PC-9 (cell line): Measurements from ENCODE around the gene MFSD6. TPM values are rescaled to one million over a fixed set of nuclear protein-coding genes. Genes with fewer than 3 reads are reported as not detected.

Experiments
- BruUV-seq: library from RNA; stranded (reverse); fragments of 400-500 nt; replicated peaks from 2 replicates; lab custom pipeline; 2021; lab: Mats Ljungman, UMichigan
- CTCF ChIA-PET: fragments of 300-600 bp; sonication (Branson Sonifier 250); formaldehyde crosslinking; loops from one replicate; lab custom pipeline; 2022; ENCODE audit warnings: antibody characterized with exemption; lab: Charles Lee
- POLR2A ChIA-PET: fragments of 300-600 bp; sonication (Branson Sonifier 250); formaldehyde crosslinking; loops from one replicate; lab custom pipeline; 2022; ENCODE audit warnings: antibody characterized with exemption; ENCODE audit not compliant: unreplicated experiment; lab: Charles Lee
- DNase-seq, 2 experiments: peaks; one replicate each; pipeline versions ENCODE4 v3.0.0 to v3.0.0-alpha.2; 2015 to 2022; ENCODE audit warnings: mixed read lengths in 1 of 2
- H2AFZ ChIP-seq: fragments of 200-600 bp; sonication (generic); 2 replicates; pipeline ENCODE4 v1.8.1; 2017; ENCODE audit warnings: antibody characterized with exemption
- H3F3A ChIP-seq: fragments of 200-600 bp; sonication (generic); 2 replicates; pipeline ENCODE4 v1.8.1; 2017; ENCODE audit warnings: antibody characterized with exemption, mild to moderate bottlenecking, low read depth; ENCODE audit not compliant: insufficient read depth
- H3K27ac ChIP-seq: fragments of 200-600 bp; sonication (generic); 2 replicates; pipeline ENCODE4 v1.6.1; 2016; ENCODE audit warnings: mixed run types
- H3K27me3 ChIP-seq: fragments of 200-600 bp; sonication (generic); 2 replicates; pipeline ENCODE4 v1.6.1; 2016; ENCODE audit warnings: low read depth, mixed run types; ENCODE audit not compliant: insufficient read depth
- H3K36me3 ChIP-seq: fragments of 200-600 bp; sonication (generic); 2 replicates; pipeline ENCODE4 v1.6.1; 2016; ENCODE audit warnings: low read depth, mixed run types
- H3K4me1 ChIP-seq: fragments of 200-600 bp; sonication (generic); replicated peaks from 2 replicates; pipeline ENCODE4 v1.6.1; 2016; ENCODE audit warnings: mixed run types; ENCODE audit not compliant: insufficient read depth
- H3K4me2 ChIP-seq: fragments of 200-600 bp; sonication (generic); 2 replicates; pipeline ENCODE4 v1.6.1; 2017; ENCODE audit warnings: mixed run types
- H3K4me3 ChIP-seq: fragments of 200-600 bp; sonication (generic); 2 replicates; pipeline ENCODE4 v1.6.1; 2016; ENCODE audit warnings: mixed run types
- H3K79me2 ChIP-seq: fragments of 200-600 bp; sonication (generic); 2 replicates; pipeline ENCODE4 v1.6.1; 2017; ENCODE audit warnings: low read depth, mixed run types
- H3K9me2 ChIP-seq: fragments of 200-600 bp; sonication (generic); 2 replicates; pipeline ENCODE4 v1.8.1; 2017; ENCODE audit warnings: mild to moderate bottlenecking; ENCODE audit not compliant: insufficient read depth
- H3K9me3 ChIP-seq: fragments of 200-600 bp; sonication (generic); 2 replicates; pipeline ENCODE4 v1.8.1; 2016; ENCODE audit warnings: low read depth; ENCODE audit not compliant: insufficient read depth
- H4K20me1 ChIP-seq: fragments of 200-600 bp; sonication (generic); 2 replicates; pipeline ENCODE4 v1.8.1; 2017; ENCODE audit not compliant: insufficient read depth
- CTCF ChIP-seq: fragments of 200-600 bp; sonication (generic); conservative IDR thresholded peaks from 2 replicates; pipeline ENCODE4 v1.6.1; 2017; ENCODE audit warnings: mixed run types, antibody characterized with exemption, mild to moderate bottlenecking, moderate library complexity
- EZH2 ChIP-seq: fragments of 200-600 bp; sonication (generic); IDR thresholded peaks from 2 replicates; pipeline ENCODE4 v1.8.0; 2017; ENCODE audit warnings: antibody characterized with exemption, low read depth
- intact Hi-C: fragments of 100-400 bp; cut with micrococcal nuclease; formaldehyde crosslinking; loops from one replicate; pipeline ENCODE4 v1.10.0; 2022; ENCODE audit not compliant: unreplicated experiment
- total RNA-seq: library from RNA; stranded (reverse); gene quantifications from 2 replicates; pipeline ENCODE4 v1.2.3, GENCODE V29; 2021

MFSD6 gene
- total RNA-seq, 1 experiment from 2014 or later: 15.6 TPM

DNA sequence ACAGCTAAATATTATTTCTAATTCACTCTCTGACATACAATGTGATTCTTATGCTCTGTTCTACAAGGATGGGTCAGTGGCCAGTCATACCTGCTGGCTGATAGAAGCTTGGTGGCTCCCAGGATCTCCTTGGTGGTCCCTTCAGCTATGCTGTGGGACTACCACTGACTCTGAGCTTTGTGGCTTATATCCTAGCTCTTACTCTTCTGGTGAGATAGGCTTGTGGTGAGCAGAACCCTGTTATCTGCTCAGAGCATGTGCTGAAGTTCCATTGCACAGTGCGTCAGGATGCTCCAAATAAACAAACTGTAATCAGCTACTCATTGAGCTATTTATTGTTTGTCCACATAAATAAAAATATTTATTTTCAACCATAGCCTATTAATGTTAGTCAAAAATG, 51.7 kb downstream of the MFSD6 start:
- no peaks in the 10 kb centered on the region for H3K9me2 ChIP-seq
- H3K9me3 ChIP-seq: no peaks in the 10 kb centered on the region
- intact Hi-C loops: loop anchor here (10.0 kb wide), 1 partner anchor 45 kb away; no protein-coding TSS in a partner anchor
- H3K27ac ChIP-seq: no peak overlapping the region
- H3K4me1 ChIP-seq: no peaks in the 10 kb centered on the region
- no peak overlapping the region for H2AFZ ChIP-seq
- BruUV-seq: no TSS peak
- no peak overlapping the region for H3K4me3 ChIP-seq
- no peak for DNase-seq
- H3K36me3 ChIP-seq: no peaks in the 10 kb centered on the region
- CTCF ChIA-PET: interaction anchor here (0.5 kb wide), 1 partner anchor 1152 kb away, joined by 3 read pairs; no protein-coding TSS in a partner anchor
- no peaks in the 10 kb centered on the region for H3F3A ChIP-seq
- H4K20me1 ChIP-seq: no peaks in the 10 kb centered on the region
- H3K79me2 ChIP-seq: no peaks in the 10 kb centered on the region
- H3K27me3 ChIP-seq: no peaks in the 10 kb centered on the region
- H3K4me2 ChIP-seq: no peak overlapping the region
- POLR2A ChIA-PET: no interaction called here
- TF ChIP-seq CTCF (no peak), EZH2 (no peak)

- BruUV-seq: no TSS peak
- H3K79me2 ChIP-seq: no peaks in the 10 kb centered on the region
- H3K4me2 ChIP-seq: no peak overlapping the region
- no peaks in the 10 kb centered on the region for H3K4me1 ChIP-seq
- no peaks in the 10 kb centered on the region for H3K27me3 ChIP-seq
- no peaks in the 10 kb centered on the region for H3K36me3 ChIP-seq
- TF ChIP-seq CTCF (no peak), EZH2 (no peak)
- ChIA-PET CTCF (interaction anchor here (0.5 kb wide), 1 partner anchor 1152 kb away, joined by 3 read pairs; no protein-coding TSS in a partner anchor), POLR2A (no interaction called here)
- H3K4me3 ChIP-seq: no peak overlapping the region
- no peak for DNase-seq
- no peak overlapping the region for H3K27ac ChIP-seq
- intact Hi-C loops: loop anchor here (10.0 kb wide), 1 partner anchor 46 kb away; no protein-coding TSS in a partner anchor
- no peaks in the 10 kb centered on the region for H3K9me3 ChIP-seq
- no peaks in the 10 kb centered on the region for H3F3A ChIP-seq
- H3K9me2 ChIP-seq: no peaks in the 10 kb centered on the region
- H2AFZ ChIP-seq: no peak overlapping the region
- no peaks in the 10 kb centered on the region for H4K20me1 ChIP-seq
Measured at GRCh38 chr2:190460487-190460886, 52.3 kb downstream of the MFSD6 start.

- ChIA-PET CTCF (no interaction called here), POLR2A (no interaction called here)
- BruUV-seq: no TSS peak
- no peaks in the 10 kb centered on the region for H3K27me3 ChIP-seq
- no peaks in the 10 kb centered on the region for H3K9me3 ChIP-seq
- H3K79me2 ChIP-seq: no peaks in the 10 kb centered on the region
- no peaks in the 10 kb centered on the region for H3K36me3 ChIP-seq
- H3K9me2 ChIP-seq: no peaks in the 10 kb centered on the region
- no peaks in the 10 kb centered on the region for H3K4me1 ChIP-seq
- H4K20me1 ChIP-seq: no peaks in the 10 kb centered on the region
- H3F3A ChIP-seq: no peaks in the 10 kb centered on the region
- TF ChIP-seq CTCF (no peak), EZH2 (no peak)
- no peak overlapping the region for H3K4me2 ChIP-seq
- intact Hi-C loops: loop anchor here (10.0 kb wide), 1 partner anchor 47 kb away; no protein-coding TSS in a partner anchor
- H2AFZ ChIP-seq: no peak overlapping the region
- H3K27ac ChIP-seq: no peak overlapping the region
- no peak for DNase-seq
- no peak overlapping the region for H3K4me3 ChIP-seq
Measured at GRCh38 chr2:190462181-190462580, 54.0 kb downstream of the MFSD6 start.
